22Rv1 (cell line): ENCODE results near the gene SEMA6A.
A peak's percentile ranks its signal among the peaks of the same experiment; 100 is the strongest.

Source experiments
- H3K27ac ChIP-seq: fragments of 450-650 bp; 2 replicates; pipeline ENCODE4 v1.5.1; 2017
- CTCF ChIP-seq: fragments of 450-650 bp; IDR thresholded peaks from 2 replicates; pipeline ENCODE4 v1.5.1; 2017; ENCODE audit warnings: mild to moderate bottlenecking
- ZFX ChIP-seq: fragments of 450-650 bp; IDR thresholded peaks from 2 replicates; pipeline ENCODE4 v1.6.1; 2017; ENCODE audit warnings: antibody characterized with exemption, borderline replicate concordance

Gene SEMA6A

GRCh38 chr5:116536316-116537083 is 38.1 kb downstream of the SEMA6A start:
- no peak overlapping the region for H3K27ac ChIP-seq
- TF ChIP-seq CTCF (no peak), ZFX (no peak)

- TF ChIP-seq ZFX (no peak), CTCF (no peak)
- H3K27ac ChIP-seq, result no peak overlapping the region
These were observed 39.5 kb downstream of the SEMA6A start for GRCh38 chr5:116534964-116535651.

- TF ChIP-seq CTCF (no peak), ZFX (no peak)
- peak overlapping the region; percentile 11 for H3K27ac ChIP-seq
These were observed 41.7 kb downstream of the SEMA6A start for GRCh38 chr5:116532762-116533525.

- TF ChIP-seq ZFX (no peak), CTCF (no peak)
- H3K27ac ChIP-seq, result no peak overlapping the region
These were observed 43.0 kb downstream of the SEMA6A start for GRCh38 chr5:116531635-116532034.

GRCh38 chr5:116531117-116531516 is 43.5 kb downstream of the SEMA6A start:
- no peak overlapping the region for H3K27ac ChIP-seq
- TF ChIP-seq ZFX, result no peak
- TF ChIP-seq CTCF, result no peak

GRCh38 chr5:116530276-116530675 is 44.3 kb downstream of the SEMA6A start:
- no peak for TF ChIP-seq ZFX
- no peak for TF ChIP-seq CTCF
- no peak overlapping the region for H3K27ac ChIP-seq

GRCh38 chr5:116529615-116530014 is 45.0 kb downstream of the SEMA6A start:
- H3K27ac ChIP-seq, result no peak overlapping the region
- TF ChIP-seq CTCF, result no peak
- no peak for TF ChIP-seq ZFX
